ENCODE data around the gene ZNF804B.
A peak's percentile ranks its signal among the peaks of the same experiment; 100 is the strongest.

Gene ZNF804B

GRCh38 chr7:88772776-88773175, 13.3 kb downstream of the ZNF804B start:
- DNase-seq (ENCODE audit: extremely low read depth, insufficient read length): no peak
- no peaks in the 10 kb centered on the region for H3K36me3 ChIP-seq (ENCODE audit: control insufficient read depth, insufficient read depth, low read length)
- H3K27me3 ChIP-seq (replicated peaks; ENCODE audit: control insufficient read depth, insufficient read depth, low read length): no peaks in the 10 kb centered on the region
- H3K4me3 ChIP-seq (replicated peaks; ENCODE audit: low read depth, low read length): no peak overlapping the region
- no peak for TF ChIP-seq CTCF (IDR thresholded peaks at IDR 0.05; ENCODE audit: insufficient read depth, low read length, poor library complexity, severe bottlenecking)

GRCh38 chr7:88775838-88776237, 16.3 kb downstream of the ZNF804B start:
- no peak for TF ChIP-seq CTCF (IDR thresholded peaks at IDR 0.05; ENCODE audit: insufficient read depth, low read length, poor library complexity, severe bottlenecking)
- DNase-seq (ENCODE audit: extremely low read depth, insufficient read length): no peak
- H3K36me3 ChIP-seq (ENCODE audit: control insufficient read depth, insufficient read depth, low read length): no peaks in the 10 kb centered on the region
- no peak overlapping the region for H3K4me3 ChIP-seq (replicated peaks; ENCODE audit: low read depth, low read length)
- no peaks in the 10 kb centered on the region for H3K27me3 ChIP-seq (replicated peaks; ENCODE audit: control insufficient read depth, insufficient read depth, low read length)

GRCh38 chr7:88787777-88788176, 28.3 kb downstream of the ZNF804B start:
- Histone ChIP-seq H3K36me3 (ENCODE audit: control insufficient read depth, insufficient read depth, low read length) (no peaks in the 10 kb centered on the region), H3K4me3 (replicated peaks; ENCODE audit: low read depth, low read length) (no peak overlapping the region), H3K27me3 (replicated peaks; ENCODE audit: control insufficient read depth, insufficient read depth, low read length) (no peaks in the 10 kb centered on the region)
- no peak for DNase-seq (ENCODE audit: extremely low read depth, insufficient read length)
- no peak for TF ChIP-seq CTCF (IDR thresholded peaks at IDR 0.05; ENCODE audit: insufficient read depth, low read length, poor library complexity, severe bottlenecking)

GRCh38 chr7:88789480-88790064, 30.1 kb downstream of the ZNF804B start:
- DNase-seq (ENCODE audit: extremely low read depth, insufficient read length): no peak
- Histone ChIP-seq H3K27me3 (replicated peaks; ENCODE audit: control insufficient read depth, insufficient read depth, low read length) (no peaks in the 10 kb centered on the region), H3K36me3 (ENCODE audit: control insufficient read depth, insufficient read depth, low read length) (no peaks in the 10 kb centered on the region), H3K4me3 (replicated peaks; ENCODE audit: low read depth, low read length) (no peak overlapping the region)
- TF ChIP-seq CTCF (IDR thresholded peaks at IDR 0.05; ENCODE audit: insufficient read depth, low read length, poor library complexity, severe bottlenecking): peak; percentile 37

- Histone ChIP-seq H3K36me3 (ENCODE audit: control insufficient read depth, insufficient read depth, low read length) (no peaks in the 10 kb centered on the region), H3K4me3 (replicated peaks; ENCODE audit: low read depth, low read length) (no peak overlapping the region), H3K27me3 (replicated peaks; ENCODE audit: control insufficient read depth, insufficient read depth, low read length) (no peaks in the 10 kb centered on the region)
- no peak for DNase-seq (ENCODE audit: extremely low read depth, insufficient read length)
- TF ChIP-seq CTCF (IDR thresholded peaks at IDR 0.05; ENCODE audit: insufficient read depth, low read length, poor library complexity, severe bottlenecking): no peak
Measured at GRCh38 chr7:88791891-88792290, 32.4 kb downstream of the ZNF804B start.

- H3K4me3 ChIP-seq (replicated peaks; ENCODE audit: low read depth, low read length): no peak overlapping the region
- no peaks in the 10 kb centered on the region for H3K36me3 ChIP-seq (ENCODE audit: control insufficient read depth, insufficient read depth, low read length)
- DNase-seq (ENCODE audit: extremely low read depth, insufficient read length): no peak
- no peak for TF ChIP-seq CTCF (IDR thresholded peaks at IDR 0.05; ENCODE audit: insufficient read depth, low read length, poor library complexity, severe bottlenecking)
- H3K27me3 ChIP-seq (replicated peaks; ENCODE audit: control insufficient read depth, insufficient read depth, low read length): no peaks in the 10 kb centered on the region
Measured at GRCh38 chr7:88792361-88792760, 32.9 kb downstream of the ZNF804B start.

Measured in GM06990 (cell line).